Body of pancreas (tissue), 4 donors: ENCODE results near the gene ASTN2. TPM values are rescaled to one million over a fixed set of nuclear protein-coding genes. Genes with fewer than 3 reads are reported as not detected.

ENCODE experiments used
- ATAC-seq: fragments of 150-250 bp; one replicate; pipeline ENCODE4 v1.9.1; 2016
- DNase-seq, 4 donors: peaks; one replicate each; pipeline ENCODE4 v3.0.0-alpha.2; 2019
- H3K27ac ChIP-seq, 4 donors: fragments of 200-600 bp; sonication (generic); 1 replicate in 3 of 4; 2 replicates in 1 of 4; pipeline versions ENCODE4 v1.5.1 to v1.6.1; 2016 to 2019; ENCODE audit warnings: mild to moderate bottlenecking in 1 of 4, mixed read lengths in 1 of 4, moderate library complexity in 1 of 4
- H3K27me3 ChIP-seq, 2 donors: fragments of 200-600 bp; sonication (generic); one replicate each; pipeline ENCODE4 v1.6.0; 2016; ENCODE audit warnings: mild to moderate bottlenecking in 1 of 2
- H3K36me3 ChIP-seq, 2 donors: fragments of 200-600 bp; sonication (generic); replicated peaks in 1 of 2; 2 replicates each; pipeline ENCODE4 v1.5.1; 2016; ENCODE audit warnings: low read depth in 2 of 2; ENCODE audit not compliant: insufficient read depth in 1 of 2
- H3K4me1 ChIP-seq: fragments of 200-600 bp; sonication (generic); one replicate; pipeline ENCODE4 v1.6.0; 2016
- H3K4me3 ChIP-seq, 2 donors: fragments of 200-600 bp; sonication (generic); 1 replicate in 1 of 2; 2 replicates in 1 of 2; pipeline ENCODE4 v1.5.1; 2016 to 2019
- H3K9me3 ChIP-seq, 3 donors: fragments of 200-600 bp; sonication (generic); 1 replicate in 2 of 3; 2 replicates in 1 of 3; pipeline ENCODE4 v1.5.1; 2016
- POLR2A ChIP-seq, 3 donors: fragments of 450-650 bp; IDR thresholded peaks; one replicate each; pipeline ENCODE4 v1.6.1; 2016; ENCODE audit warnings: antibody characterized with exemption in 3 of 3, mild to moderate bottlenecking in 2 of 3
- WGBS, 2 donors: methylation state at CpG; one replicate each; pipeline ENCODE4 v1.1.5; 2017; 5-methylcytosine and 5-hydroxymethylcytosine counted together
- intact Hi-C: fragments of 100-400 bp; cut with DNase I; formaldehyde crosslinking; loops from one replicate; pipeline ENCODE4 v1.15.1; 2023
- total RNA-seq, 2 donors: library from RNA; depleted of rRNA; stranded (reverse); fragments of >200 nt; gene quantifications; one replicate each; pipeline ENCODE4 v1.1.0, GENCODE V29; 2016
- TF ChIP-seq, protein P1 (sequence below), 7 experiments: fragments of 450-650 bp in 4 of 7; fragments of 200-600 bp in 3 of 7; sonication (generic) in 3 of 7; IDR thresholded peaks; one replicate each; pipeline ENCODE4 v1.5.1; 2016 to 2019; ENCODE audit warnings: antibody characterized with exemption in 7 of 7

Gene ASTN2
- total RNA-seq, 2 donors from 2014 or later, result 8.2 to 9.6 TPM

DNA sequence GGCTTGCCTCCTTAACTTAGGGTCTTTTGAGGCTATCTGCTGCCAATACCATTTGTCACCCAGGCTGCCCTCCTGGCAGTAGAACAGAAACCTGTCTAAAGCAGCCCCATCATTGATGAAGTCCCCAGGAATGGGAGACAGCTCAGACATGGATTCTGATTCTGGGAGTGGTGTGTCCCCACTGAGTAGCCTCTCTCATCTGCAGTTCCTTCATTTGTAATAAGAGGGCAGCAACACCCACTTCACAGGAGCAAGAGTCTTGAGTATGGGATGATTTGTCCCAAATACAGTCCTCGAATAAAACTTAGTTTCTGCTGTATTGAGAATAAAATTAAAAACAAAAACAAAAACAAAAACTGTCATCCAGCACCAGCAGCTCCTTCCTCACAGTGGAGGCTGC, 167.6 kb downstream of the ASTN2 start:
- intact Hi-C loops, result no loop called here
- WGBS, 2 donors, result 30 to 40% methylated on average over 1 of the region's 1 CpG
- Histone ChIP-seq H3K27ac (no peak overlapping the region), H3K9me3 (no peaks in the 10 kb centered on the region), H3K36me3 (no peaks in the 10 kb centered on the region), H3K4me1 (no peaks in the 10 kb centered on the region), H3K27me3 (no peaks in the 10 kb centered on the region), H3K4me3 (no peak overlapping the region)
- peak; percentile 59 for ATAC-seq
- TF ChIP-seq, protein P1, sequence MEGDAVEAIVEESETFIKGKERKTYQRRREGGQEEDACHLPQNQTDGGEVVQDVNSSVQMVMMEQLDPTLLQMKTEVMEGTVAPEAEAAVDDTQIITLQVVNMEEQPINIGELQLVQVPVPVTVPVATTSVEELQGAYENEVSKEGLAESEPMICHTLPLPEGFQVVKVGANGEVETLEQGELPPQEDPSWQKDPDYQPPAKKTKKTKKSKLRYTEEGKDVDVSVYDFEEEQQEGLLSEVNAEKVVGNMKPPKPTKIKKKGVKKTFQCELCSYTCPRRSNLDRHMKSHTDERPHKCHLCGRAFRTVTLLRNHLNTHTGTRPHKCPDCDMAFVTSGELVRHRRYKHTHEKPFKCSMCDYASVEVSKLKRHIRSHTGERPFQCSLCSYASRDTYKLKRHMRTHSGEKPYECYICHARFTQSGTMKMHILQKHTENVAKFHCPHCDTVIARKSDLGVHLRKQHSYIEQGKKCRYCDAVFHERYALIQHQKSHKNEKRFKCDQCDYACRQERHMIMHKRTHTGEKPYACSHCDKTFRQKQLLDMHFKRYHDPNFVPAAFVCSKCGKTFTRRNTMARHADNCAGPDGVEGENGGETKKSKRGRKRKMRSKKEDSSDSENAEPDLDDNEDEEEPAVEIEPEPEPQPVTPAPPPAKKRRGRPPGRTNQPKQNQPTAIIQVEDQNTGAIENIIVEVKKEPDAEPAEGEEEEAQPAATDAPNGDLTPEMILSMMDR (IDR thresholded peaks at IDR 0.05), result peak; percentile 27 to 63 (median 49)
- no peak for TF ChIP-seq POLR2A (IDR thresholded peaks at IDR 0.05)
- DNase-seq, result peak in 3 of 4 donors; percentile 13 to 26 (median 13)

- Histone ChIP-seq H3K9me3 (no peaks in the 10 kb centered on the region), H3K27me3 (no peaks in the 10 kb centered on the region), H3K4me1 (no peaks in the 10 kb centered on the region), H3K4me3 (no peak overlapping the region), H3K27ac (no peak overlapping the region), H3K36me3 (no peaks in the 10 kb centered on the region)
- no peak for TF ChIP-seq POLR2A (IDR thresholded peaks at IDR 0.05)
- TF ChIP-seq, protein P1 (IDR thresholded peaks at IDR 0.05), result no peak
- ATAC-seq (no peak), DNase-seq (no peak)
- WGBS, 2 donors, result 74 to 78% methylated on average over 8 of the region's 8 CpGs
- intact Hi-C loops, result no loop called here
These were observed 169.6 kb downstream of the ASTN2 start for GRCh38 chr9:117245175-117245829.

GRCh38 chr9:117242082-117242481, 172.8 kb downstream of the ASTN2 start:
- TF ChIP-seq POLR2A (IDR thresholded peaks at IDR 0.05), result no peak
- TF ChIP-seq, protein P1 (IDR thresholded peaks at IDR 0.05), result no peak
- Histone ChIP-seq H3K4me1 (no peaks in the 10 kb centered on the region), H3K36me3 (no peaks in the 10 kb centered on the region), H3K27me3 (no peaks in the 10 kb centered on the region), H3K27ac (no peak overlapping the region), H3K4me3 (no peak overlapping the region), H3K9me3 (no peaks in the 10 kb centered on the region)
- ATAC-seq (no peak), DNase-seq (no peak)
- 81 to 85% methylated on average over 3 of the region's 3 CpGs for WGBS, 2 donors
- intact Hi-C loops, result no loop called here

- TF ChIP-seq, protein P1 (IDR thresholded peaks at IDR 0.05), result no peak
- no peak for TF ChIP-seq POLR2A (IDR thresholded peaks at IDR 0.05)
- Histone ChIP-seq H3K4me3 (no peak overlapping the region), H3K4me1 (no peaks in the 10 kb centered on the region), H3K27me3 (no peaks in the 10 kb centered on the region), H3K27ac (no peak overlapping the region), H3K36me3 (no peaks in the 10 kb centered on the region), H3K9me3 (no peaks in the 10 kb centered on the region)
- WGBS, 2 donors, result 83 to 94% methylated on average over 1 of the region's 1 CpG
- no peak for ATAC-seq
- intact Hi-C loops, result no loop called here
- no peak for DNase-seq
These were observed 175.4 kb downstream of the ASTN2 start for GRCh38 chr9:117239428-117239827.

- intact Hi-C loops, result no loop called here
- H3K4me3 ChIP-seq, result no peak overlapping the region
- H3K27ac ChIP-seq, result no peak overlapping the region
- no peak for ATAC-seq
- no peaks in the 10 kb centered on the region for H3K9me3 ChIP-seq
- no peaks in the 10 kb centered on the region for H3K36me3 ChIP-seq
- H3K27me3 ChIP-seq, result no peaks in the 10 kb centered on the region
- no peak for DNase-seq
- WGBS, 2 donors, result 76% methylated on average over 6 of the region's 6 CpGs
- TF ChIP-seq, protein P1 (IDR thresholded peaks at IDR 0.05), result no peak
- TF ChIP-seq POLR2A (IDR thresholded peaks at IDR 0.05), result no peak
- H3K4me1 ChIP-seq, result no peaks in the 10 kb centered on the region
These were observed 180.8 kb downstream of the ASTN2 start for GRCh38 chr9:117234103-117234502.
